ENCODE data around the gene TTC4. TPM values are rescaled to one million over a fixed set of nuclear protein-coding genes. Genes with fewer than 3 reads are reported as not detected.

Gene TTC4
- total RNA-seq, 1 donor from 2014 or later = 18.8 TPM

DNA sequence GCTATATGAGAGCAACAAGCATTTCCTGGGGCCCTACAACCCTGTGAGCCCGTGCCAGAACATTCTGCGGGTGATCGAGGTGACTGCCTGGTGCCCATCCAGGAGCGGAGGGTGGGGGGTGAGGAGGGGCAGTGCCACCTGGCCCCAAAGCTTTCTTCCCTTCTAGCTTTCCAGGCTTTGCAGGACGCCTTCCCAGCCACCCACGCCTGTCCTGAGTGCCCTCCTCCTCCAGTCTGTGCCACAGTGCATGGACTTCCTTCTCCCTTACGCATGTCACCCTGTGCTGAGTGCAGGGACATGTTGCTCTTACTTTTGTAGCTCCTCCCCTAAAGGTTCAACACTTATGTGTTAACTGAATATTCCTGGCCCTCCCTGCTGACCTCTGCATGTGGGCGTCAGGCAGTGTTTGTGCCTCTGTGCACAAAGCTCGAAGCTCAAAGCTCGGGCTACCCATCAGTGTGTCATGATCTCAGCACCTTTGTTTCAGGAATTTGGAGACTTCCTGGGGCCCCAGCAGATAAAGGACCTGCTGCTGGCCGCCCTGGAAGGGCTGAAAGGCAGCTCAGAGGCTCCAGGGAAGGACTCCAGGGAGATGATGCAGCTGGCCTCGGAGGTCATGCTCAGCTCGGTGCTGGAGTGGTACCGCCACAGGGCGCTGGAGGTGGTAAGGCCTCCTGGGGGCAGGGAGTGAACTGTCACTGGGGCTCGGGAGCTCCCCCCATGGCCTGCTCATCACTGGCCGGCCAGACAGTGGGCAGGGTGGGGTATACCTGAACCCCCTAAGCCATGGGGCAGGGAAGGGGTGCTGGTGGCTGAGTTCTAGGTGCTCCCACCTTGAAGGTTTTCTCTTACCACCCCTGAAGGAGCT lies 36.7 kb upstream of the TTC4 start:
- TF ChIP-seq, protein P1, sequence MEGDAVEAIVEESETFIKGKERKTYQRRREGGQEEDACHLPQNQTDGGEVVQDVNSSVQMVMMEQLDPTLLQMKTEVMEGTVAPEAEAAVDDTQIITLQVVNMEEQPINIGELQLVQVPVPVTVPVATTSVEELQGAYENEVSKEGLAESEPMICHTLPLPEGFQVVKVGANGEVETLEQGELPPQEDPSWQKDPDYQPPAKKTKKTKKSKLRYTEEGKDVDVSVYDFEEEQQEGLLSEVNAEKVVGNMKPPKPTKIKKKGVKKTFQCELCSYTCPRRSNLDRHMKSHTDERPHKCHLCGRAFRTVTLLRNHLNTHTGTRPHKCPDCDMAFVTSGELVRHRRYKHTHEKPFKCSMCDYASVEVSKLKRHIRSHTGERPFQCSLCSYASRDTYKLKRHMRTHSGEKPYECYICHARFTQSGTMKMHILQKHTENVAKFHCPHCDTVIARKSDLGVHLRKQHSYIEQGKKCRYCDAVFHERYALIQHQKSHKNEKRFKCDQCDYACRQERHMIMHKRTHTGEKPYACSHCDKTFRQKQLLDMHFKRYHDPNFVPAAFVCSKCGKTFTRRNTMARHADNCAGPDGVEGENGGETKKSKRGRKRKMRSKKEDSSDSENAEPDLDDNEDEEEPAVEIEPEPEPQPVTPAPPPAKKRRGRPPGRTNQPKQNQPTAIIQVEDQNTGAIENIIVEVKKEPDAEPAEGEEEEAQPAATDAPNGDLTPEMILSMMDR (IDR thresholded peaks at IDR 0.05; ENCODE audit: insufficient read depth, low read depth, low read length) = no peak
- no peak for TF ChIP-seq EZH2 (IDR thresholded peaks at IDR 0.05; ENCODE audit: insufficient read depth, low read length)
- Mint-ChIP-seq H3K9me3 (ENCODE audit: unreplicated experiment) (no peaks in the 10 kb centered on the region), H3K4me1 (ENCODE audit: low read depth, unreplicated experiment) (no peaks in the 10 kb centered on the region), H3K27me3 (ENCODE audit: low read depth, unreplicated experiment) (peaks cover 18% of the 10 kb centered on the region), H3K27ac (ENCODE audit: unreplicated experiment) (no peak overlapping the region), H3K36me3 (ENCODE audit: low read depth, unreplicated experiment) (peaks cover 2% of the 10 kb centered on the region), H3K4me3 (ENCODE audit: unreplicated experiment) (no peak overlapping the region)
- Histone ChIP-seq H3K79me2 (ENCODE audit: insufficient read depth, low read length) (no peaks in the 10 kb centered on the region), H3K9ac (ENCODE audit: low read length) (no peak overlapping the region), H3K4me1 (ENCODE audit: insufficient read depth, low read length) (no peaks in the 10 kb centered on the region), H3K36me3 (ENCODE audit: insufficient read depth, low read length) (no peaks in the 10 kb centered on the region), H3K27ac (ENCODE audit: low read depth, low read length) (no peak overlapping the region), H3K27me3 (ENCODE audit: insufficient read depth, low read length) (peaks cover 20% of the 10 kb centered on the region), H3K9me3 (ENCODE audit: insufficient read depth, low read depth, low read length) (no peaks in the 10 kb centered on the region), H3K4me3 (ENCODE audit: insufficient read depth, low read depth, low read length) (no peak overlapping the region), H3K4me2 (ENCODE audit: low read length) (no peak overlapping the region), H4K20me1 (ENCODE audit: insufficient read depth, low read length) (no peaks in the 10 kb centered on the region), H2AFZ (ENCODE audit: low read depth, low read length) (no peak overlapping the region)
- DNase-seq (ENCODE audit: low read depth) (no peak), FAIRE-seq (no peak)

DNA sequence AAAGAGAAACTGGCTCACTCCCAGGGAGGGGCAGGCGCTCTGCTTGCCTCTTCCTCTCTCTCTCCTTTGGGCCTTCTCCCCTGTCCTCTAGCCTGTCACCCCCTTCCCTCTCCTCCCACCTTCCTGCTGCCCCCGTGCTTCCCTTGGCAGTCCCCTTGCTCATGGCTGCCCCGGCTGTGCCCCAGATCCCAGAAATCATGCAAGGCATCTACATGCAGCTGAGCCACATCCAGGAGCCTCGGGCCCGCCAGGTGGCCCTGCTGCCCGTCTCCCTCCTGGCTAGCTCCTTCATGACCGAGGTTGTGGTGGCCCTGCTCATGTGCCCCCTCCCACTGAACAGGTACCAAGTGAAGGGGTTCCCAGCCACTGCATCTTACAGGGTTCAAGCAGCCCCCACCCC lies 36.0 kb upstream of the TTC4 start:
- TF ChIP-seq, protein P1 (IDR thresholded peaks at IDR 0.05; ENCODE audit: insufficient read depth, low read depth, low read length) = no peak
- TF ChIP-seq EZH2 (IDR thresholded peaks at IDR 0.05; ENCODE audit: insufficient read depth, low read length) = no peak
- DNase-seq (ENCODE audit: low read depth) (no peak), FAIRE-seq (no peak)
- Mint-ChIP-seq H3K27ac (ENCODE audit: unreplicated experiment) (no peak overlapping the region), H3K9me3 (ENCODE audit: unreplicated experiment) (no peaks in the 10 kb centered on the region), H3K4me3 (ENCODE audit: unreplicated experiment) (no peak overlapping the region), H3K4me1 (ENCODE audit: low read depth, unreplicated experiment) (no peaks in the 10 kb centered on the region), H3K27me3 (ENCODE audit: low read depth, unreplicated experiment) (peaks cover 24% of the 10 kb centered on the region), H3K36me3 (ENCODE audit: low read depth, unreplicated experiment) (peaks cover 2% of the 10 kb centered on the region)
- H4K20me1 ChIP-seq (ENCODE audit: insufficient read depth, low read length) = no peaks in the 10 kb centered on the region
- H3K27me3 ChIP-seq (ENCODE audit: insufficient read depth, low read length) = peaks cover 24% of the 10 kb centered on the region
- H3K9me3 ChIP-seq (ENCODE audit: insufficient read depth, low read depth, low read length) = no peaks in the 10 kb centered on the region
- no peaks in the 10 kb centered on the region for H3K4me1 ChIP-seq (ENCODE audit: insufficient read depth, low read length)
- no peak overlapping the region for H3K4me3 ChIP-seq (ENCODE audit: insufficient read depth, low read depth, low read length)
- no peak overlapping the region for H3K4me2 ChIP-seq (ENCODE audit: low read length)
- H3K79me2 ChIP-seq (ENCODE audit: insufficient read depth, low read length) = no peaks in the 10 kb centered on the region
- no peaks in the 10 kb centered on the region for H3K36me3 ChIP-seq (ENCODE audit: insufficient read depth, low read length)
- H2AFZ ChIP-seq (ENCODE audit: low read depth, low read length) = no peak overlapping the region
- no peak overlapping the region for H3K9ac ChIP-seq (ENCODE audit: low read length)
- no peak overlapping the region for H3K27ac ChIP-seq (ENCODE audit: low read depth, low read length)

DNA sequence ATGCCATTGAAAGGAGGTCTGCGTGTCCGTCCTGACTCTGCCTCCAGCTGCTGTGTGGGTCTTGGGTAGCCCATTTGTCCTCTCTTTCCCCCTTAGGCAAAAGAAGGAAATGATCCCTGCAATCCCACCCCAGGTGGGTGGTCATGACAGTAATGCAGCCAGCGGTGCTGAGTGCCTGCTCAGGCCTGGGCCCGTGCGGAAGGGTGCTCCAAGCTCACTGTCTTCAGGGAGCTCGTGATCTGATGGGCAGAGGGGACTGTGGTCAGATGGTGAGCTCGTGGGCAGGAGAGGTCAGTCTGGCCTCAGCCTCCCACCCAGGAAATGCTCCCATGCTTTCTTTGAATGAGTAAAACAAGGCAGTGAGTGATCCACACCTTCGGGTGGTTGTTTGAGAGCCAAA lies 35.3 kb upstream of the TTC4 start:
- no peaks in the 10 kb centered on the region for H3K36me3 Mint-ChIP-seq (ENCODE audit: low read depth, unreplicated experiment)
- DNase-seq (ENCODE audit: low read depth) (no peak), FAIRE-seq (no peak)
- H3K4me3 Mint-ChIP-seq (ENCODE audit: unreplicated experiment) = no peak overlapping the region
- TF ChIP-seq EZH2 (IDR thresholded peaks at IDR 0.05; ENCODE audit: insufficient read depth, low read length) = no peak
- TF ChIP-seq, protein P1 (IDR thresholded peaks at IDR 0.05; ENCODE audit: insufficient read depth, low read depth, low read length) = no peak
- no peaks in the 10 kb centered on the region for H3K36me3 ChIP-seq (ENCODE audit: insufficient read depth, low read length)
- H2AFZ ChIP-seq (ENCODE audit: low read depth, low read length) = no peak overlapping the region
- H3K4me3 ChIP-seq (ENCODE audit: insufficient read depth, low read depth, low read length) = no peak overlapping the region
- H3K27ac ChIP-seq (ENCODE audit: low read depth, low read length) = no peak overlapping the region
- no peaks in the 10 kb centered on the region for H3K4me1 Mint-ChIP-seq (ENCODE audit: low read depth, unreplicated experiment)
- peaks cover 24% of the 10 kb centered on the region for H3K27me3 ChIP-seq (ENCODE audit: insufficient read depth, low read length)
- H3K9me3 ChIP-seq (ENCODE audit: insufficient read depth, low read depth, low read length) = no peaks in the 10 kb centered on the region
- H3K4me1 ChIP-seq (ENCODE audit: insufficient read depth, low read length) = no peaks in the 10 kb centered on the region
- H4K20me1 ChIP-seq (ENCODE audit: insufficient read depth, low read length) = no peaks in the 10 kb centered on the region
- no peaks in the 10 kb centered on the region for H3K79me2 ChIP-seq (ENCODE audit: insufficient read depth, low read length)
- H3K4me2 ChIP-seq (ENCODE audit: low read length) = no peak overlapping the region
- no peaks in the 10 kb centered on the region for H3K9me3 Mint-ChIP-seq (ENCODE audit: unreplicated experiment)
- H3K27ac Mint-ChIP-seq (ENCODE audit: unreplicated experiment) = no peak overlapping the region
- peaks cover 28% of the 10 kb centered on the region for H3K27me3 Mint-ChIP-seq (ENCODE audit: low read depth, unreplicated experiment)
- H3K9ac ChIP-seq (ENCODE audit: low read length) = no peak overlapping the region
